ENCODE measurements around the gene POU3F2.
A peak's percentile ranks its signal among the peaks of the same experiment; 100 is the strongest.

Gene POU3F2

GRCh38 chr6:98831057-98831958 is 3.1 kb upstream of the POU3F2 start:
- no peak for DNase-seq

- DNase-seq, result no peak
Observed at GRCh38 chr6:98831959-98832283, 2.5 kb upstream of the POU3F2 start.

GRCh38 chr6:98832284-98833056 is 1.9 kb upstream of the POU3F2 start:
- DNase-seq, result peak; percentile 62

- DNase-seq, result peak; percentile 39
Observed at GRCh38 chr6:98833057-98833306, 1.4 kb upstream of the POU3F2 start.

GRCh38 chr6:98833307-98834059 is 891 bp upstream of the POU3F2 start:
- peak; percentile 37 for DNase-seq

- DNase-seq, result no peak
Observed at GRCh38 chr6:98835149-98836024, 1.0 kb downstream of the POU3F2 start.

GRCh38 chr6:98836025-98836961 is 1.9 kb downstream of the POU3F2 start:
- DNase-seq, result no peak

GRCh38 chr6:98836962-98837944 is 2.9 kb downstream of the POU3F2 start:
- DNase-seq, result no peak

GRCh38 chr6:98838032-98838431 is 3.7 kb downstream of the POU3F2 start:
- DNase-seq, result no peak

- DNase-seq, result no peak
Observed at GRCh38 chr6:98838975-98839374, 4.6 kb downstream of the POU3F2 start.

GRCh38 chr6:98839781-98840361 is 5.5 kb downstream of the POU3F2 start:
- no peak for DNase-seq

- no peak for DNase-seq
Observed at GRCh38 chr6:98840385-98840784, 6.0 kb downstream of the POU3F2 start.

GRCh38 chr6:98840996-98841513 is 6.7 kb downstream of the POU3F2 start:
- no peak for DNase-seq

GRCh38 chr6:98841621-98842341 is 7.4 kb downstream of the POU3F2 start:
- no peak for DNase-seq

GRCh38 chr6:98842342-98843180 is 8.2 kb downstream of the POU3F2 start:
- no peak for DNase-seq

GRCh38 chr6:98843271-98844243 is 9.2 kb downstream of the POU3F2 start:
- no peak for DNase-seq

Data from EL (cell line).